IMR-90 (cell line): ENCODE measurements around the gene DICER1. TPM values are rescaled to one million over a fixed set of nuclear protein-coding genes. Genes with fewer than 3 reads are reported as not detected.

Source experiments
- ATAC-seq: fragments of 200-7000 bp; cut with Tn5 transposase; 2 replicates; pipeline ENCODE4 v1.9.1; 2020; ENCODE audit warnings: low read depth, mild to moderate bottlenecking, moderate library complexity
- BruUV-seq: library from RNA; stranded (reverse); fragments of 400-500 nt; replicated peaks from 2 replicates; lab custom pipeline; 2021; lab: Mats Ljungman, UMichigan
- CTCF ChIA-PET: fragments of 300-600 bp; formaldehyde crosslinking; extraction: SDS; loops from one replicate; lab custom pipeline; 2021; ENCODE audit warnings: antibody characterized with exemption; lab: Yijun Ruan, JAX
- POLR2A ChIA-PET: fragments of 300-600 bp; sonication (Branson Sonifier 250); formaldehyde crosslinking; loops from one replicate; lab custom pipeline; 2022; ENCODE audit warnings: antibody characterized with exemption; ENCODE audit not compliant: unreplicated experiment; lab: Charles Lee
- DNase-seq: peaks from one replicate; pipeline ENCODE4 v3.0.0; 2013
- H2AFZ ChIP-seq: replicated peaks from 2 replicates; pipeline ENCODE3; 2013; ENCODE audit warnings: low read length, mild to moderate bottlenecking; ENCODE audit not compliant: poor library complexity
- H2AK5ac ChIP-seq: 2 replicates; pipeline ENCODE4 v1.6.1; 2013; ENCODE audit warnings: low read depth, low read length, inconsistent platforms
- H2AK9ac ChIP-seq: replicated peaks from 2 replicates; pipeline ENCODE3; 2013; ENCODE audit warnings: mild to moderate bottlenecking, low read depth, low read length, moderate library complexity; ENCODE audit not compliant: poor library complexity
- H2BK120ac ChIP-seq: 2 replicates; pipeline ENCODE4 v1.6.1; 2013; ENCODE audit warnings: low read depth, low read length, inconsistent platforms
- H2BK15ac ChIP-seq: 3 replicates; pipeline ENCODE4 v1.6.1; 2013; ENCODE audit warnings: low read depth, low read length, inconsistent platforms
- H2BK20ac ChIP-seq: 2 replicates; pipeline ENCODE4 v1.6.1; 2013; ENCODE audit warnings: low read depth, mild to moderate bottlenecking, inconsistent platforms, low read length, moderate library complexity
- H2BK5ac ChIP-seq: 2 replicates; pipeline ENCODE4 v1.6.1; 2013; ENCODE audit warnings: mild to moderate bottlenecking, low read depth, low read length, inconsistent platforms; ENCODE audit not compliant: poor library complexity, severe bottlenecking
- H3K14ac ChIP-seq: replicated peaks from 2 replicates; pipeline ENCODE4 v1.6.1; 2013; ENCODE audit warnings: low read depth, low read length, inconsistent platforms
- H3K18ac ChIP-seq: 2 replicates; pipeline ENCODE4 v1.6.1; 2013; ENCODE audit warnings: low read depth, low read length, control low read depth
- H3K23ac ChIP-seq: 2 replicates; pipeline ENCODE4 v1.6.1; 2013; ENCODE audit warnings: low read depth, low read length, inconsistent platforms
- H3K27ac ChIP-seq: 2 replicates; pipeline ENCODE4 v1.5.1; 2013; ENCODE audit warnings: mild to moderate bottlenecking, control low read depth, low read length; ENCODE audit not compliant: insufficient read depth
- H3K27me3 ChIP-seq: 2 replicates; pipeline ENCODE4 v1.6.1; 2013; ENCODE audit warnings: low read length; ENCODE audit not compliant: control insufficient read depth, insufficient read depth
- H3K36me3 ChIP-seq: 2 replicates; pipeline ENCODE4 v1.6.1; 2013; ENCODE audit warnings: low read length, mixed read lengths; ENCODE audit not compliant: control insufficient read depth, insufficient read depth
- H3K4ac ChIP-seq: 2 replicates; pipeline ENCODE4 v1.6.1; 2013; ENCODE audit warnings: low read depth, low read length, inconsistent platforms
- H3K4me1 ChIP-seq: 2 replicates; pipeline ENCODE4 v1.6.1; 2013; ENCODE audit warnings: low read length, mixed read lengths; ENCODE audit not compliant: control insufficient read depth, insufficient read depth
- H3K4me2 ChIP-seq: 2 replicates; pipeline ENCODE4 v1.6.1; 2013; ENCODE audit warnings: low read depth, mild to moderate bottlenecking, control low read depth, low read length, moderate library complexity
- H3K4me3 ChIP-seq: 2 replicates; pipeline ENCODE4 v1.5.1; 2013; ENCODE audit warnings: low read depth, mild to moderate bottlenecking, control low read depth, low read length, moderate library complexity; ENCODE audit not compliant: insufficient read depth
- H3K56ac ChIP-seq: 2 replicates; pipeline ENCODE4 v1.6.1; 2013; ENCODE audit warnings: low read length, inconsistent platforms; ENCODE audit not compliant: insufficient read depth; ENCODE audit errors: extremely low read depth
- H3K79me1 ChIP-seq, 2 experiments: 2 replicates each; pipeline ENCODE4 v1.6.1; 2013; ENCODE audit warnings: low read length in 2 of 2, inconsistent platforms in 1 of 2, low read depth in 1 of 2
- H3K9ac ChIP-seq: 2 replicates; pipeline ENCODE4 v1.6.1; 2013; ENCODE audit warnings: low read depth, low read length, control low read depth
- H3K9me1 ChIP-seq: 2 replicates; pipeline ENCODE4 v1.6.1; 2013; ENCODE audit warnings: low read length, inconsistent platforms; ENCODE audit not compliant: insufficient read depth
- H3K9me3 ChIP-seq: 2 replicates; pipeline ENCODE4 v1.6.1; 2013; ENCODE audit warnings: low read length; ENCODE audit not compliant: control insufficient read depth, insufficient read depth
- H4K20me1 ChIP-seq: 2 replicates; pipeline ENCODE4 v1.6.1; 2013; ENCODE audit warnings: low read length, inconsistent platforms; ENCODE audit not compliant: insufficient read depth
- H4K5ac ChIP-seq: 2 replicates; pipeline ENCODE4 v1.6.1; 2013; ENCODE audit warnings: mild to moderate bottlenecking, low read depth, low read length, control low read depth
- H4K8ac ChIP-seq, 2 experiments: 2 replicates each; pipeline ENCODE4 v1.6.1; 2013; ENCODE audit warnings: low read depth in 2 of 2, low read length in 2 of 2, control low read depth in 1 of 2, inconsistent platforms in 1 of 2
- H4K91ac ChIP-seq: 2 replicates; pipeline ENCODE4 v1.6.1; 2013; ENCODE audit warnings: low read depth, low read length, inconsistent platforms; ENCODE audit not compliant: insufficient read depth
- BHLHE40 ChIP-seq: fragments of 150-350 bp; IDR thresholded peaks from 2 replicates; pipeline ENCODE4 v1.6.1; 2016; ENCODE audit warnings: mild to moderate bottlenecking, low read depth, low read length
- CEBPB ChIP-seq: IDR thresholded peaks from 2 replicates; pipeline ENCODE4 v1.6.1; 2012; ENCODE audit warnings: low read depth, low read length, improper control_type of control experiment
- CHD1 ChIP-seq: IDR thresholded peaks from 2 replicates; pipeline ENCODE4 v1.6.1; 2012; ENCODE audit warnings: low read depth, low read length, improper control_type of control experiment
- FOS ChIP-seq: fragments of 150-350 bp; IDR thresholded peaks from 2 replicates; pipeline ENCODE4 v1.6.1; 2016; ENCODE audit warnings: low read depth, low read length
- MAFK ChIP-seq: IDR thresholded peaks from 2 replicates; pipeline ENCODE4 v1.6.1; 2012; ENCODE audit warnings: low read depth, low read length, improper control_type of control experiment
- NFE2L2 ChIP-seq: fragments of 150-350 bp; IDR thresholded peaks from 2 replicates; pipeline ENCODE4 v1.6.1; 2016; ENCODE audit warnings: low read depth, mild to moderate bottlenecking, low read length
- RCOR1 ChIP-seq: IDR thresholded peaks from 2 replicates; pipeline ENCODE4 v1.6.1; 2012; ENCODE audit warnings: mild to moderate bottlenecking, low read length, improper control_type of control experiment; ENCODE audit not compliant: insufficient replicate concordance
- RFX5 ChIP-seq: IDR thresholded peaks from 2 replicates; pipeline ENCODE4 v1.8.0; 2012; ENCODE audit warnings: low read depth, mild to moderate bottlenecking, low read length, moderate library complexity
- SMC3 ChIP-seq: fragments of 150-350 bp; IDR thresholded peaks from 2 replicates; pipeline ENCODE4 v1.6.1; 2016; ENCODE audit warnings: low read depth, mild to moderate bottlenecking, antibody characterized with exemption, low read length, moderate library complexity
- WGBS, 2 experiments: methylation state at CpG; one replicate each; pipeline versions ENCODE4 v1.1.5 to v1.1.7; 2013; ENCODE audit warnings: missing lambda C conversion rate in 2 of 2; ENCODE audit not compliant: insufficient read length in 1 of 2; ENCODE audit errors: extremely low coverage in 2 of 2; 5-methylcytosine and 5-hydroxymethylcytosine counted together
- dilution Hi-C: fragments of 300-500 bp; cut with HindIII; formaldehyde crosslinking; loops from one replicate; pipeline ENCODE4 v1.14.3; 2018; ENCODE audit warnings: low sequenced_read_pairs; ENCODE audit not compliant: unreplicated experiment
- in situ Hi-C: fragments of 300-500 bp; cut with MboI; formaldehyde crosslinking; loops from 3 replicates; pipeline ENCODE4 v1.14.3; 2019; ENCODE audit warnings: low sequenced_read_pairs, inconsistent platforms, mixed read lengths
- intact Hi-C: fragments of 100-400 bp; cut with micrococcal nuclease; formaldehyde crosslinking; loops from 2 replicates; pipeline ENCODE4 v1.10.0; 2022
- polyA plus RNA-seq, 3 experiments: library from polyadenylated mRNA; depleted of rRNA; stranded (reverse); fragments of >200 nt; gene quantifications; 2 replicates each; pipeline ENCODE4 v1.2.3, GENCODE V29; 2012; ENCODE audit warnings: low replicate concordance in 1 of 3
- total RNA-seq: library from RNA; depleted of rRNA; stranded (reverse); fragments of >200 nt; gene quantifications from 2 replicates; pipeline ENCODE4 v1.2.3, GENCODE V29; 2012
- TF ChIP-seq, protein P1 (sequence below): conservative IDR thresholded peaks from 2 replicates; pipeline ENCODE4 v1.5.1; 2012; ENCODE audit warnings: mild to moderate bottlenecking, low read depth, low read length, improper control_type of control experiment
- TF ChIP-seq, protein P2 (sequence below): fragments of 150-350 bp; IDR thresholded peaks from 2 replicates; pipeline ENCODE4 v1.6.1; 2016; ENCODE audit warnings: low read depth, mild to moderate bottlenecking, low read length, moderate library complexity, borderline replicate concordance

The DICER1 gene
- total and polyA plus RNA-seq, 2 of the 4 experiments (the other 2 are of a cell fraction): 9.7 to 49.5 TPM

DNA sequence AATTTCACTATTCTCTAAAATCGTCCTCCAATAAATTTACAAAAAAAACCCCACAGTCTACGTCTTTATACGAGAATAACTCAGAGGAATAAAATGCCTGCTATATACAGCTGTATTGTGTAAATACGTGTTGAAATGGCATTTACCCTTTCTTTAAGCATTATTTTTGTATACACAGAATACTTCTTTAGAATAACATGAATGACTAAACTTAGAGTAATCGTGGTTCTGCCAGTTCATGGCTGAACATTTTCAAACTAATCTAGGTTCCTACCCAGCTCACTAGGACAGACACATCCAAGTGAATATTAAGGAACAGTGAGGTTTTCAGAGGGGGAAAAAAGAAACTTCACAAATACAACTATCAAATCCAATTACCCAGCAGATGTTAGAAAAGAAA is 24.6 kb downstream of the DICER1 start:
- intact Hi-C loops: no loop called here
- TF ChIP-seq BHLHE40 (no peak), CEBPB (peak; percentile 68), FOS (peak; percentile 39; the same call in 1 of the 2 replicates), SMC3 (no peak), CHD1 (no peak), NFE2L2 (no peak), RFX5 (no peak), MAFK (no peak), RCOR1 (no peak)
- TF ChIP-seq, protein P1, sequence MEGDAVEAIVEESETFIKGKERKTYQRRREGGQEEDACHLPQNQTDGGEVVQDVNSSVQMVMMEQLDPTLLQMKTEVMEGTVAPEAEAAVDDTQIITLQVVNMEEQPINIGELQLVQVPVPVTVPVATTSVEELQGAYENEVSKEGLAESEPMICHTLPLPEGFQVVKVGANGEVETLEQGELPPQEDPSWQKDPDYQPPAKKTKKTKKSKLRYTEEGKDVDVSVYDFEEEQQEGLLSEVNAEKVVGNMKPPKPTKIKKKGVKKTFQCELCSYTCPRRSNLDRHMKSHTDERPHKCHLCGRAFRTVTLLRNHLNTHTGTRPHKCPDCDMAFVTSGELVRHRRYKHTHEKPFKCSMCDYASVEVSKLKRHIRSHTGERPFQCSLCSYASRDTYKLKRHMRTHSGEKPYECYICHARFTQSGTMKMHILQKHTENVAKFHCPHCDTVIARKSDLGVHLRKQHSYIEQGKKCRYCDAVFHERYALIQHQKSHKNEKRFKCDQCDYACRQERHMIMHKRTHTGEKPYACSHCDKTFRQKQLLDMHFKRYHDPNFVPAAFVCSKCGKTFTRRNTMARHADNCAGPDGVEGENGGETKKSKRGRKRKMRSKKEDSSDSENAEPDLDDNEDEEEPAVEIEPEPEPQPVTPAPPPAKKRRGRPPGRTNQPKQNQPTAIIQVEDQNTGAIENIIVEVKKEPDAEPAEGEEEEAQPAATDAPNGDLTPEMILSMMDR: no peak
- TF ChIP-seq, protein P2, sequence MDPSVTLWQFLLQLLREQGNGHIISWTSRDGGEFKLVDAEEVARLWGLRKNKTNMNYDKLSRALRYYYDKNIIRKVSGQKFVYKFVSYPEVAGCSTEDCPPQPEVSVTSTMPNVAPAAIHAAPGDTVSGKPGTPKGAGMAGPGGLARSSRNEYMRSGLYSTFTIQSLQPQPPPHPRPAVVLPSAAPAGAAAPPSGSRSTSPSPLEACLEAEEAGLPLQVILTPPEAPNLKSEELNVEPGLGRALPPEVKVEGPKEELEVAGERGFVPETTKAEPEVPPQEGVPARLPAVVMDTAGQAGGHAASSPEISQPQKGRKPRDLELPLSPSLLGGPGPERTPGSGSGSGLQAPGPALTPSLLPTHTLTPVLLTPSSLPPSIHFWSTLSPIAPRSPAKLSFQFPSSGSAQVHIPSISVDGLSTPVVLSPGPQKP: no peak
- Histone ChIP-seq H2AK9ac (no peak overlapping the region), H4K5ac (no peak overlapping the region), H3K4me3 (no peak overlapping the region), H2BK5ac (peak overlapping the region; percentile 93), H4K20me1 (peaks cover 9% of the 10 kb centered on the region), H2AFZ (no peak overlapping the region), H3K9me1 (peaks cover 10% of the 10 kb centered on the region), H3K27me3 (no peaks in the 10 kb centered on the region), H2AK5ac (no peak overlapping the region), H2BK120ac (no peak overlapping the region), H3K4me1 (peaks cover 18% of the 10 kb centered on the region), H4K91ac (no peak overlapping the region), H3K4me2 (0 out of 2 replicates have a peak overlapping the region, but pooled peaks have one; percentile 93), H3K4ac (no peak overlapping the region), H3K18ac (no peak overlapping the region), H3K9me3 (no peaks in the 10 kb centered on the region), H2BK15ac (no peak overlapping the region), H3K36me3 (peaks cover 3% of the 10 kb centered on the region; the same call in 1 of the 2 replicates), H3K27ac (no peak overlapping the region), H3K56ac (no peak overlapping the region), H3K9ac (no peak overlapping the region), H2BK20ac (no peak overlapping the region), H3K23ac (no peak overlapping the region), H3K79me1 (peaks cover 21 to 51% of the 10 kb centered on the region in 2 experiments), H3K14ac (no peak overlapping the region), H4K8ac (no peak overlapping the region; a peak in 1 of 4 replicates)
- ChIA-PET CTCF (interaction anchor here (1.0 to 1.3 kb wide), 2 partner anchors 14 to 23 kb away, joined by 3 read pairs; no protein-coding TSS in a partner anchor), POLR2A (no interaction called here)
- DNase-seq: peak; percentile 85
- dilution Hi-C loops: no loop called here
- in situ Hi-C loops: loop anchor here (25.0 kb wide), 1 partner anchor 380 kb away; the partner anchor contains the start of gene SYNE3
- WGBS, 2 experiments: no CpG with 5 or more reads among the region's 5 CpGs
- peak; percentile 88 for ATAC-seq
- no TSS peak for BruUV-seq
